Activated T-helper 1 cell treated with anti-CD3 and anti-CD28 coated beads, Interleukin-12 subunit alpha, Interleukin-12 subunit beta, Interleukin-2, Interleukin-4 antibody, amounts not matched to agents 30 ng/mL and 10 ng/mL and 1 ng/mL, durations not matched to agents 14 hours and 24 hours and 36 hours (primary cell): ENCODE results near the gene MAP3K8. TPM values are rescaled to one million over a fixed set of nuclear protein-coding genes. Genes with fewer than 3 reads are reported as not detected.
A peak's percentile ranks its signal among the peaks of the same experiment; 100 is the strongest.

ENCODE experiments used
- DNase-seq: peaks from one replicate; pipeline ENCODE4 v3.0.0; 2021; ENCODE audit warnings: low spot score
- H3K27ac Mint-ChIP-seq: one replicate; pipeline ENCODE4 v1.8.0; 2021; ENCODE audit warnings: mild to moderate bottlenecking, mixed read lengths
- H3K27me3 Mint-ChIP-seq: one replicate; pipeline ENCODE4 v1.8.0; 2022; ENCODE audit warnings: mild to moderate bottlenecking, moderate library complexity, mixed read lengths; ENCODE audit not compliant: insufficient read depth
- H3K36me3 Mint-ChIP-seq: one replicate; pipeline ENCODE4 v1.8.0; 2021; ENCODE audit warnings: low read depth, mixed read lengths
- H3K4me1 Mint-ChIP-seq: one replicate; pipeline ENCODE4 v1.8.0; 2021; ENCODE audit warnings: low read depth, mixed read lengths
- H3K4me3 Mint-ChIP-seq: one replicate; pipeline ENCODE4 v1.8.0; 2021; ENCODE audit warnings: mild to moderate bottlenecking, moderate library complexity, mixed read lengths
- H3K9me3 Mint-ChIP-seq: one replicate; pipeline ENCODE4 v1.8.0; 2021; ENCODE audit warnings: mixed read lengths
- intact Hi-C: fragments of 100-400 bp; cut with micrococcal nuclease; formaldehyde crosslinking; loops from one replicate; pipeline ENCODE4 v1.15.1; 2024
- total RNA-seq: library from RNA; stranded (reverse); gene quantifications from 2 replicates; pipeline ENCODE4 v1.2.3, GENCODE V29; 2022

Gene MAP3K8
- total RNA-seq, 1 donor from 2014 or later, result 34.7 TPM

GRCh38 chr10:30438021-30438850 is 4.3 kb downstream of the MAP3K8 start:
- Mint-ChIP-seq H3K4me1 (peaks cover 64% of the 10 kb centered on the region), H3K9me3 (no peaks in the 10 kb centered on the region), H3K36me3 (peaks cover 62% of the 10 kb centered on the region), H3K4me3 (peak overlapping the region; percentile 94), H3K27me3 (no peaks in the 10 kb centered on the region), H3K27ac (peak overlapping the region; percentile 77)
- intact Hi-C loops, result loop anchor here (10.0 kb wide), 3 partner anchors 783 to 1907 kb away; partner anchors contain the start of gene EPC1
- DNase-seq, result no peak

DNA sequence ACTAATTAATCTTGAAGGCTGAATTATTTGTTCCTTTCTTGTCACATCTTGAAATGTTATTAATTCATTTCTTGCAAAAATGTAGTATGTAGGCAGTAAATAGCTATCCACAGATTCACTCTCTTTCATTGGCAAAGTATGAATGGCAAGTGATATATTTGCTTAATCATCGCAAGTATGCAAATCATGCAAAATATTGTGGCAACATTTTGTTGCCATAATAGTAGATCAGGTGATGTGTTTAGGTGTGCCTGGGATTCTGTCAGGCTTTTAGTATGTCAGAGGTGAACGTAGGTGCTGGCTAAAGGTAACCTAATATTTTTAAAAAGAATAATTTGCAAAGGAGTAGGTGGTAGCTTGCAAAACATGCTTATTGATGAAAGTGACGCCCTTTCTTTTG is 5.9 kb downstream of the MAP3K8 start:
- H3K27ac Mint-ChIP-seq, result no peak overlapping the region
- H3K4me1 Mint-ChIP-seq, result peaks cover 78% of the 10 kb centered on the region
- no peak for DNase-seq
- peaks cover 69% of the 10 kb centered on the region for H3K36me3 Mint-ChIP-seq
- no peaks in the 10 kb centered on the region for H3K9me3 Mint-ChIP-seq
- H3K27me3 Mint-ChIP-seq, result no peaks in the 10 kb centered on the region
- intact Hi-C loops, result loop anchor here (10.0 kb wide), 3 partner anchors 785 to 1905 kb away; partner anchors contain the start of gene EPC1
- H3K4me3 Mint-ChIP-seq, result peak overlapping the region; percentile 54

GRCh38 chr10:30442019-30442606 is 8.1 kb downstream of the MAP3K8 start:
- Mint-ChIP-seq H3K36me3 (peaks cover 60% of the 10 kb centered on the region), H3K4me1 (peaks cover 78% of the 10 kb centered on the region)

GRCh38 chr10:30443049-30443448 is 9.1 kb downstream of the MAP3K8 start:
- peaks cover 58% of the 10 kb centered on the region for H3K36me3 Mint-ChIP-seq
- no peaks in the 10 kb centered on the region for H3K27me3 Mint-ChIP-seq
- intact Hi-C loops, result no loop called here
- H3K4me3 Mint-ChIP-seq, result no peak overlapping the region
- H3K4me1 Mint-ChIP-seq, result peaks cover 72% of the 10 kb centered on the region
- peak overlapping the region; percentile 57 for H3K27ac Mint-ChIP-seq
- DNase-seq, result no peak
- no peaks in the 10 kb centered on the region for H3K9me3 Mint-ChIP-seq

More at GRCh38 chr10:30442019-30442606, 8.1 kb downstream of the MAP3K8 start:
- peak overlapping the region; percentile 53 for H3K4me3 Mint-ChIP-seq
- intact Hi-C loops, result no loop called here
- H3K9me3 Mint-ChIP-seq, result no peaks in the 10 kb centered on the region
- no peaks in the 10 kb centered on the region for H3K27me3 Mint-ChIP-seq
- no peak for DNase-seq
- peak overlapping the region; percentile 62 for H3K27ac Mint-ChIP-seq

GRCh38 chr10:30445711-30446110 is 11.7 kb downstream of the MAP3K8 start:
- H3K4me1 Mint-ChIP-seq, result peaks cover 63% of the 10 kb centered on the region
- peaks cover 60% of the 10 kb centered on the region for H3K36me3 Mint-ChIP-seq
- H3K27ac Mint-ChIP-seq, result peak overlapping the region; percentile 65
- intact Hi-C loops, result loop anchor here (5.0 kb wide), 1 partner anchor 33 kb away; no protein-coding TSS in a partner anchor
- DNase-seq, result no peak
- H3K4me3 Mint-ChIP-seq, result no peak overlapping the region
- H3K9me3 Mint-ChIP-seq, result no peaks in the 10 kb centered on the region
- H3K27me3 Mint-ChIP-seq, result no peaks in the 10 kb centered on the region

GRCh38 chr10:30447125-30447799 is 13.3 kb downstream of the MAP3K8 start:
- peaks cover 53% of the 10 kb centered on the region for H3K36me3 Mint-ChIP-seq
- H3K27me3 Mint-ChIP-seq, result no peaks in the 10 kb centered on the region
- no peaks in the 10 kb centered on the region for H3K9me3 Mint-ChIP-seq
- no peak for DNase-seq
- intact Hi-C loops, result loop anchor here (1.0 to 5.0 kb wide), 2 partner anchors 10 to 35 kb away; no protein-coding TSS in a partner anchor
- H3K4me1 Mint-ChIP-seq, result peaks cover 55% of the 10 kb centered on the region
- H3K4me3 Mint-ChIP-seq, result no peak overlapping the region
- H3K27ac Mint-ChIP-seq, result peak overlapping the region; percentile 73

- no peak overlapping the region for H3K4me3 Mint-ChIP-seq
- no peaks in the 10 kb centered on the region for H3K9me3 Mint-ChIP-seq
- intact Hi-C loops, result loop anchor here (5.0 kb wide), 1 partner anchor 36 kb away; no protein-coding TSS in a partner anchor
- H3K27ac Mint-ChIP-seq, result no peak overlapping the region
- peaks cover 47% of the 10 kb centered on the region for H3K4me1 Mint-ChIP-seq
- no peak for DNase-seq
- peaks cover 47% of the 10 kb centered on the region for H3K36me3 Mint-ChIP-seq
- H3K27me3 Mint-ChIP-seq, result no peaks in the 10 kb centered on the region
Measured at GRCh38 chr10:30448092-30448491, 14.1 kb downstream of the MAP3K8 start.

GRCh38 chr10:30453764-30454527 is 20.0 kb downstream of the MAP3K8 start:
- H3K9me3 Mint-ChIP-seq, result no peaks in the 10 kb centered on the region
- intact Hi-C loops, result loop anchor here (2.0 kb wide), 1 partner anchor 17 kb away; no protein-coding TSS in a partner anchor
- peak overlapping the region; percentile 42 for H3K4me3 Mint-ChIP-seq
- H3K27ac Mint-ChIP-seq, result peak overlapping the region; percentile 71
- H3K27me3 Mint-ChIP-seq, result no peaks in the 10 kb centered on the region
- peaks cover 43% of the 10 kb centered on the region for H3K4me1 Mint-ChIP-seq
- DNase-seq, result no peak
- H3K36me3 Mint-ChIP-seq, result peaks cover 44% of the 10 kb centered on the region

DNA sequence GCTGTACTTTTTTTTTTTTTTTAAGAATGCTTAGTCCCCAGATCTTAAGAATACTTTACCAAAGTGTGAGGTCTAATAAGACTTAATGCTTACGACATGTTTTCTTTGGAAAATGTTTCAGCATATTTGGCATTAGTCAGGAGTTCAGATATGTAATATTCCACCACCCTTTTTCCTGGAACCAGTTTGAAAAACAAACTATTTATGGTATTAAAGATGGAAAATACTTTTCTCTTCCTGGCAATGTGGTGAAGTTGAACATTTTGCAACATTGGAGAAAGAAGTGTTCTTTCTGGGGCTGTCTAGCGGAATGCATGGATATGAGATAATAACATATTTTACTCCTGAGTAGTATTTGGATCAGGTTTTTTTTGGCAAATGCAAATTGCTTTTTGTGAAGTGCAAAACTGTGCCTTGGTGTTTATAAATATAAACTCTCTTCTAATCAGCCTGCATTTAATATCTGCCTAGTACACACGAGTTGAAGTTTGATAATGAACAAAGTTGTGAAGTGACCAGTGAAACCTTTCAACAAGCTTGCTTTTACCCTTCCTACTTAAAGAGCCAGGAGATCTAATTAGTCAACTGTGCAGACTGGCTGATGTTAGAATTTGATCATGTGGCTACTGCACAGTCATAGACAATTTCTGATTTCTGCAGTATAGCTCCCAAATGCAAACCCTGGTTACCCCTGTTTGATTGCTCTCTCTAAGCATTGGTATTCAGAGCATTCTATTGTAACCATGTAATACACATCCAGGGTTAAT is 20.9 kb downstream of the MAP3K8 start:
- Mint-ChIP-seq H3K27ac (peak overlapping the region; percentile 51), H3K27me3 (no peaks in the 10 kb centered on the region), H3K4me1 (peaks cover 45% of the 10 kb centered on the region), H3K9me3 (no peaks in the 10 kb centered on the region), H3K4me3 (peak overlapping the region; percentile 37), H3K36me3 (peaks cover 42% of the 10 kb centered on the region)
- no peak for DNase-seq
- intact Hi-C loops, result loop anchor here (2.0 to 5.0 kb wide), 2 partner anchors 18 to 37 kb away; no protein-coding TSS in a partner anchor

DNA sequence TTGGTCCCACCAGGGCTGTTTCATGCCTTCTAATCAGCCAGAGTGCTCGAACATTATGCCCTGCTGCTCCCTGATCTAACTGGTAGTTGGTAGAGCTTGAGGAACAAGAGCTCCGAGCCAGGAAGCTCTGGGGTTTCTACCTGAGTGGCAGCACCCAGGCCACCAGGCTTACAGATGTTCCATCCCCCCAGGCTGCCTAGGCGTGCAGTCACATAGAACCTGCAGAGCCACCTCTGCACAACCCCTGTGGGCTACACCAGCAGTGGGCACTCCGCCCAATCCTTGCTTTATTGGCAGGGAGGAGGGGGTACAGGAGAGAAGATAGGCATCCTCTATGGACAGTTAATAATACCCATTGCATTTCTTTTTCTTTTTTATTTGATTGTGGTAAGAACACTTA is 21.8 kb downstream of the MAP3K8 start:
- Mint-ChIP-seq H3K9me3 (no peaks in the 10 kb centered on the region), H3K27ac (peak overlapping the region; percentile 51), H3K36me3 (peaks cover 43% of the 10 kb centered on the region), H3K4me3 (peak overlapping the region; percentile 37), H3K4me1 (peaks cover 47% of the 10 kb centered on the region), H3K27me3 (no peaks in the 10 kb centered on the region)
- intact Hi-C loops, result loop anchor here (2.0 to 5.0 kb wide), 2 partner anchors 19 to 36 kb away; no protein-coding TSS in a partner anchor
- peak; percentile 7 for DNase-seq

DNA sequence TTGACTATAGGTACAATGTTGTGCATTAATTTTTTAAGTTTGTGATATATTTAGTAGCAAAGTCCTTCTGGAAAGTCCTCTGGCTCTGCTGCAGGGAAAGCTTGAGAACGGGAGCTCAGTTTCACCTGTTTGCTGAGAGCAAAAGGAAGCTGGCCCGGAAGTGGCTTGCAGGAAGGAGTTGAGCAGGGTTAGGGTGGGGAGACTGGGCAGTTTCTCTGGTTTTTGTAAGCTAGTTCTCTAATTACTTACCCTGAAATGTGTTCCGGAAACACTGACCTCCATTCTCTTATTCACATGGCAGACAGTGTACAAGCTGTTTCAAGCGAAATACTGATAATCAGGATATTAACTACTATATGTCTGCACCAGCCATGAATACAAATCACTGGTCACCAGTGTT is 22.3 kb downstream of the MAP3K8 start:
- DNase-seq, result peak; percentile 14
- H3K27me3 Mint-ChIP-seq, result no peaks in the 10 kb centered on the region
- intact Hi-C loops, result loop anchor here (5.0 kb wide), 1 partner anchor 36 kb away; no protein-coding TSS in a partner anchor
- H3K36me3 Mint-ChIP-seq, result peaks cover 43% of the 10 kb centered on the region
- H3K27ac Mint-ChIP-seq, result peak overlapping the region; percentile 51
- peaks cover 47% of the 10 kb centered on the region for H3K4me1 Mint-ChIP-seq
- peak overlapping the region; percentile 37 for H3K4me3 Mint-ChIP-seq
- no peaks in the 10 kb centered on the region for H3K9me3 Mint-ChIP-seq
